NCI-H524 treated with DMSO at 0.1 percent for 48 hours (cell line): ENCODE data around the gene CPB2.
A peak's percentile ranks its signal among the peaks of the same experiment; 100 is the strongest.

Experiments used
- DNase-seq: peaks from one replicate; lab custom pipeline; 2025; lab: John Stamatoyannopoulos, UW

CPB2 gene

DNA sequence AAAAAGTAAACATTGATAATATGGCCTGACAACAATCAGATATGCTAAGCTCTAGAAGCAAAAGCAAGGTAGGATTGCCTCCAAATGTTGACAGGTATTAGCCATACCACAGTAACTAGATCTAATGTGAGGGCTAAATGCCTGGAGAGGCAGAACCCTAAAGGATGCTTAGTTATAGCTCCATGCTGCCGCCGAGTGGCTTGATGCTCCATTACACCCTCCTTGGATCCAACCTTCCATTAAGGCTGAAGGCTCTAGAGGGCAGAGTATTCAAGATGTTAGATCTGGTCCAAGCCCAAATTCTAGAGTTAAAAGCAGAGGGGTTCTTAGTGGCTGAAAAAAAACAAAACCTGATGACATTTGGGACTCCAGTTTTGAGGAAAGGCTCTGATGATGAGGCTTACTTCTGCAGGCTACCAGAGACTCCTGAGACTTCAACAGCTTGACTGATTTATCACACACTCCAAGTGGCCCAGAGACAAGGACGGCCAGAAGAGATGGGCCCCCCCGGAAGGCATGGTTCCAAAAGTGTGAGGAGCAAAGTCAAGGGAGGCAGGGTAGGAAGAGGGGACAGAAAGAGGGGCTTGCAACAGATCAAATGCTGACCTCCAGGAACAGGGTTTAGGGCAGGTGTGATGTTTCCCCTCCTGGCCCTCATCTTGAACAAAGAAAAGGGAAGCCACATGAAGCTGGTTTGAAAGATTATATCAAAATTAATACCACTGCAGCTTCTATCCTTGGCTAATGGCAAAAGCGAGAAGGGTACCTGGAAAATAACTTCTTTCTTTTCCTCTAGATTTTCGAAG lies 21.9 kb upstream of the CPB2 start:
- DNase-seq = peak; percentile 21

DNA sequence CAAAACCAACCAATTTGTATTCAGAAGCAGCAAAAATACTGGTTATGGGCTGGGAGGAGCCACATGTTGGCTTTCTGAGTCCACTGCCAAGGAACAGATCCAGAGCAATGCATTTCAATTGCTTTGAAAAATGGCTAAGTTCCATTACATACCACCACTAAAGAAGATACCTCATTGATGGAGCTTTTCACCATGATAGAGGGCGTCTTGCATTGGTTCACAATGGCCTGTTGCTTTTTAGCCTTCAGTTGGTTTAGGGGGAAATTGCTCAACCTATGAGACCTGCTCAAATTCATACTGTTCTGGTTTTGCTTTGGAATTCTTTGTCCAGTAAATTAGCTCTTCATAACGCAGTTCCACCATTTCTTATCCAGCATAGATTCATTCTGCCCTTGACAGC lies 21.2 kb upstream of the CPB2 start:
- no peak for DNase-seq

- no peak for DNase-seq
Measured at GRCh38 chr13:46124967-46125933, 20.4 kb upstream of the CPB2 start.

DNA sequence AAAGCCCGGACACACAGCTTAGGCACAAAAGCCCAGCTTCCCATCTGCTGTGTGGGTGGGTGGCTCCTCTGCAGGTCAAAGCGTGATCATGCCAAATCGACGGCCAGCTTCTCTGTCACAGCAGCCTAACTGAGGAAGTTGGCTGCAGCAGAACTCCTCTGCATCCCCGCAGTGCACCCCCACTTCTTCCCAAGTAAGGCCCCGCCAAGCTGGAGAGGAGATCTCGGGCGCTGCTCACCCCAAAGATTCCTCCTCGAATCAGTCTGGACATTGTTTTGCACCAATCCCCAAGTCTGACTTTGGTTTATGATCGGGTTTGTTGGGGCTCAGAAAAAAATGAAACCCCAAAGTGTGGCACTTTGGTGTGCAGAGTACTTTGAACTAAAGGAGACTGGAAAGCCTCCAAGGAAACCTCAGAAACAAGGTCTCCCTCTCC lies 19.7 kb upstream of the CPB2 start:
- DNase-seq = no peak

- no peak for DNase-seq
Measured at GRCh38 chr13:46122304-46122703, 17.5 kb upstream of the CPB2 start.

DNA sequence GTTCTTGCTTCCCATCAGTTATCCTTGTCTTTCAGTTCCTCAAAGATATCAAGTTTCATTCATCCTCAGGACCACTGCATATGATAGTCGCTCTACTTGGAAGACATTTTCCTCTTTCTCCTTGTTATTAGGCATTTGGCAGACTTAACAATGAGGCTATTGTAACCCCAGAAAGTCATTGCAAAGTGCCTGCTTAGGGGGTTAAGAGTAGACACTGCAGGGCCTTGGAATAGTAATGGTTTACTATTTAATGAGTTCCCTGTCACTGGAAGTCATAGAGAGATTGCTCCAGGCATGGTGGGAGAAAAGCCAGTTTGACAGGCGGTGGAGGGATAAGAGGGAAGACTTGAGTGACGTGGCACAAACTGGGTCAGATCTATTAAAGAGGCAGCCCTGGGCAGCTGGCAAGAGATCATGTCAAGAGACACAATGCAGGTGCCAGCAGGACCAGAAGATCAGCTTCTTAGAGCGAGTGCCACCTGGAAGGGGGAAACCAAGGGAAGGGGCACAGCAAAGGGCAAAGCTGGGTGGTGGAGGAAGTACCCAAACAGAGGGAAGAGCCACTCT lies 16.8 kb upstream of the CPB2 start:
- DNase-seq = no peak

DNA sequence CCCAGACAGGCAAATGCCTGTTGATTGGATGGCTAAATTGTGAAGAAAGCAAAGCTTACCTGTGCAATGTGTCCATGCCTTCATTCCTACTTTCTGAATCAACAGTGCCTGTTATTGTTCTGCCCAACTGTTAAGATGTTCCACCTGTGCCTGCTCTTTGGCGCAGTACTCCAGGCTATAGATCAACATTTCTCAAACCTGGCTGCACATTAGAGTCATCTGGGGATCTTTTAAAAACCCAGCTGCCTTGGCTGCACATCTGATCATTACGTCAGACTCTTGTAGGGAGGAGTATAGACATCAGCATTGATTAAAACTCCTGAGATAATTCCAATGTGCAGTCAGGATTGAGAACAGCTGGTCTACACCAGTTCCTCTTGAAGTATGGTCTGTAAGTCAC lies 16.2 kb upstream of the CPB2 start:
- DNase-seq = no peak

DNA sequence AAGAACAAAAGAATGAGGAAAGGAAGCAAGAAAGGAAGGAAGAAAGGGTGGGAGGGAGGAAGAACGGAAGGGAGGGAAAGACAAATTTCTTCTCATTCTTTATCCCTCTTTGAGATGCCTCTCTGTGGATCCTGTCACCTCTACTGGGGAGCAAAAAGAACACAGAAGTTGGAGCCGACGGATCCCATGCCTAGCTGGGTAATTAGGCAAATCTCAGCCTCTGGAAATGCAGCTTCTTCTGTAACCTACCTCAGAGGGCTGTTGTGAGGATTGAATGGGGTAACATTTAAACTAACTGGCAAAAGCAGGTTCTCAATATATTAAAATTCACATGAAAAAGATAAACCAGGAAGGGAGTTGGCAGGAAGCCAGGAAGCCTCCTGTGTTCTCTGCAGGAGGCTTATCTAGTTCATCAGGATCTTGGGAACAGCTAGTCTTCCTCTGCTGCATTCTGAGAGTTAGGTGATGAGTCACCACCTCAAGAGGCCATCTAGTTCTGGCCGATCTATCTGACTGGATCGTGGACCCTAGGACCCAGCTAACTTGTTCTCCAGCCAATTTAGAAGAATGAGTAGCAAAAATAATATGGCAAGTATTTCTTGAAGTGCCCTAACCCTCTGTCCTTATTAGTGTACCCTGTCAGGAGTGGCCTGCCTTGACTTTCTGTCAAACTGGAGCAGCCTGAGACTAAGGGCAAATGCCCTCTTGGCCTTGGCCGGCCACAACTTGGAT lies 15.2 kb upstream of the CPB2 start:
- no peak for DNase-seq

GRCh38 chr13:46116653-46117502 lies 12.0 kb upstream of the CPB2 start:
- no peak for DNase-seq

DNA sequence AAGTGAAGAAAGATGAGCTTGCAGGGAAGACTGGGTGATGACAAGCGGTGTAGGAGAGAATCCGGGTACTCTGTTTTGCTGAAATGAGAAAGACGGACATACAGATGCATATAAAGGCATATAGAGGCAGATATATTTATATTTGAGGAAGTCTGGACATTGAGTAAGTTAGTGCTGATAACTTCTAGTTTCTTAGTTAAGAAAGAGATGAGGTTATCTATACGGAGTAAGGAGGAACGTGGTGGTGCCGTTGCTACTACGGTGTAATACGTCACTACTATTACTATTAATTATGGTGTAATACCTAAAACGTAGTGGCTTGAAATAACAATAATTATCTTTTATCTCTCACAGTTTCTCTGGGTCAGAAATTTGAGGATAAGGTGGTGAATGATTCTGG lies 9.8 kb upstream of the CPB2 start:
- DNase-seq = no peak

- no peak for DNase-seq
Measured at GRCh38 chr13:46113596-46113995, 8.8 kb upstream of the CPB2 start.

DNA sequence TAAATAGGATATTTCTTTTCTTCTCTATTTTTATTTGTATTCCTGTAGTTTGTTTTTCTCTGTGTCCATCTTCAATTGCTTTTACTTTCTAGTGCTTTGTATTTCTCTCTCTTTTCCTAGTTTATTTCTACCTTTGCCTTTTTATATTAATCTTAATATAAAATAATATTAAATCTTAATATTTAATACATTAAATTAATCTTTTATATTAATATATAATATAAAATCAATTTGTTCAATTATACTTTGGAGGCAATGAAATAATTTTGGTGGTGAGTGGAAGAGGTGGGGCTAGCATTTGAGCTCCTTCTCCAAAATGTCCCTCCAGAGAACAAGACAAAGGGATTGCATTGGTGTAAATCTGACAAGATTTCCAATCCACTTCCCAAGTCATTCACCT lies 6.3 kb upstream of the CPB2 start:
- no peak for DNase-seq

GRCh38 chr13:46109451-46109850 lies 4.6 kb upstream of the CPB2 start:
- no peak for DNase-seq

DNA sequence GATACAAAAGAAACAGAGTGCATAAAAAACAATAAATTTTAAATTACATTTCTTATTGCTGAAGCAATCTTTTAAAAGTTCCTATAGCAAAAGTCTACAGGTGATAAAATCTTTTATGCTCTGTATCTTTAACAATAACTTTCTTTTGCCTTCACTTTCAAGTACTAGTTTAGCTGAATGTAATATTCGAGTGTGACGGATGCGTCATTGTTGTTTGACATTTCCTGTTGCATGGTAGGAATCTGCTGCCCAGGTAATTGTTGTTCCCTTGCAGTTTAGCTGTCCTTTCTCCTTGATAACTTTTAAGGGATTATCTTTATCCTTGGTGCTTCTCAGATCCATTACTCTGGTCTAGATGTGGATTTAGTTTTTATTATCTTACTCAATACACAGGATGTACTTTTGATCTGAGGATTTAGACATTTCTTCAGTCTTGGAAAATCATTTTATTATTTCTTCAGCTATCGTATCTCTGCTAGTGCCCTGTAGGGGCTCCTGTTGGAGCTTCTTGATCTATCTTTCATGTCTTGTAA lies 2.1 kb upstream of the CPB2 start:
- DNase-seq = no peak

GRCh38 chr13:46103037-46103436 lies 1.8 kb downstream of the CPB2 start:
- no peak for DNase-seq

DNA sequence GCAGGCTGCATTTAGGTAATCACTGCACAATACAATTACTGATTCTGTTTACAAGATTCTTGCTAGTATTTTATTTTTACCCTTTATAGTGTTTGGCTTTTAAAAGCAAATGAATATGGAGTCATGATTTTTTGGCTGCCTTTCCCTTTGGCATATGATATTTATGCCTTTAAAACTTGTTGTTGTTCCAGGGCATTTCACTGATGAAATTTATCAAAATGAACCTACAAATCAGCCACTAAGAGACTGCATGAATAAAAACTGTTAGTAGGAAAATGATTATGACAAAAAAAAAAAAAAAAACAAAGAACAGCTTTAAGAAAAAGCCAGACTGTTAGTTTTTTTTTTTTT lies 2.6 kb downstream of the CPB2 start:
- DNase-seq = no peak

DNA sequence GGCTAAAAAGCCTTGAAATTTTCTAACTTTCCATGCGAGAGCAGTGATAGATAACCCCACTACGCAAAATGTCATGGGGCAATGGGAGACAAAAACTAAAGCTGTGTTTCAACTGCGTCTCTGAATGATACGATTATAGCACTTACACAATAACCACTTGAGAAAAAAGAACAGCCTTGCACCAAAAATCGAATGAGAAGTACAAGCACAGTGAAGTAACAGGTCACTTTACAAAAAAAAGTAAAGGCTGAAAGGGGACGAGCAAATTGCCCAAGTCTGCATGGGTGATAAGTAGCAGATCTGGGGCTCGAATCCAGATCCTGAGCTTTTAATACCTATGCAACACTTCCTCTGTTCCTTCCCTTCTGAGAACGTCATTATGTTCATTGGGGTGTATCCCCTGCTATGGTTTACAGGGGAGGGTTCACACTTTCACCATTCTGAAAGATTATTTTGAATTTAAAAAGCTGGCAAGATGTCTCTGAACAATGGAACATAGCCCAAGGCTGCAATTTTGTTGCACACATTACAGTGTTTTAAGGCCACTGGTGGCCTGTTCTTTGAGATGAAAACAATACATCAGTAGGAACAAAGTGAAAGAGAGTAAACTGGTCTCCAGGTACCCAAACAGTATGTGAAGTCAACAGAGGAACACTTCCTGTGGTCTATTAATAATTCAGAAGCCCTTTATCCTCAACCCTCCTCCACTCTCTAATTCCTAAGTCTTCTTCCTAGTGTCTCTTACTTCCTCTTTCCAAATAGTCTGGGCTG lies 3.2 kb downstream of the CPB2 start:
- no peak for DNase-seq

- no peak for DNase-seq
Measured at GRCh38 chr13:46101002-46101401, 3.8 kb downstream of the CPB2 start.

- no peak for DNase-seq
Measured at GRCh38 chr13:46100191-46100815, 4.5 kb downstream of the CPB2 start.

GRCh38 chr13:46097663-46098062 lies 7.2 kb downstream of the CPB2 start:
- no peak for DNase-seq
